Lower leg skin (tissue), 3 donors: ENCODE results near the gene UCKL1.

ENCODE experiments used
- CTCF ChIP-seq, 3 donors: fragments of 450-650 bp; IDR thresholded peaks; one replicate each; pipeline ENCODE4 v1.5.1; 2016; ENCODE audit warnings: antibody characterized with exemption in 3 of 3, mild to moderate bottlenecking in 3 of 3, moderate library complexity in 2 of 3
- POLR2A ChIP-seq, 2 donors: fragments of 450-650 bp; IDR thresholded peaks; one replicate each; pipeline ENCODE4 v1.6.1; 2016 to 2017; ENCODE audit warnings: antibody characterized with exemption in 2 of 2, mild to moderate bottlenecking in 1 of 2, moderate library complexity in 1 of 2

DNA sequence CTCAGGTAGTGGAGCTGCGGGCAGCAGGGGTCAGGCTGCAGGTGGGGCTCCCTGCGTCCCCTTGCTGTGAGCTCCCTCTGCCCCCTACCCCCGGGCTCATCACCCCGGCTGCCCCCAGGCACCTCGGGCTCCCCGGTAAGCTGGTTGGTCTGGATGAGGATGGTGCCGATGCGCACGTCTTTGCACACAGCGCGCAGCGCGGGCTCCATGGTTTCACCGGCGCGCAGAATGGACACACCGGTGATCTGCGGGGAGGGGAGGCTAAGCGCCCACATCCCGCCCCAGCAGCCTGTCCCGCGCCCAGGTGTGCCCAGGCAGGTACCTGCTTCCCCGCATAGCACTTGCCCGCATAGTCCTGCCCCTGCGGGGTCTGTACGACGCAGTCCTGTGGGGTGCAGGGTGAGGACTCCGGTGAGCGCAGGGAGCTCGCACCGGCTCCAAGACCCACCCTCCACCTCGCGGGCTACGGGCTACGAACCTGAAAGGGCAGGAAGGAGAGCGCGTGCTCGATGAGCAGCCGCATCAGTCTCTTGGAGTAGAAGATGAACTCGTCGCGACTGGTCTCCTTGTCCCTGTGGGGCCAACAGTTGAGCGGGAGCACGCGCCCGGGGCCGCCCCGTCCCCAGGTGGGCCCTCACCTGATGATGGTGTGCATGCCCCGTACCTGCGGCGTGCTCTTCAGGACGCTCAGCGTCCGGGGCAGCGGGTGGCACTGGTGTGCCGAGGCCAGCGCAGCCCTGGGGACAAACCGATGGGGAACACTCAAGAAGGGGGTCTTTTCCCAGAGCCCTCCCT, 15.5 kb downstream of the UCKL1 start:
- TF ChIP-seq CTCF (IDR thresholded peaks at IDR 0.05) (no peak), POLR2A (IDR thresholded peaks at IDR 0.05) (no peak)
